Transverse colon (tissue), 4 donors: ENCODE measurements around the gene LENG1. TPM values are rescaled to one million over a fixed set of nuclear protein-coding genes. Genes with fewer than 3 reads are reported as not detected.

Experiments
- DNase-seq: peaks from one replicate; pipeline ENCODE4 v3.0.0-alpha.2; 2019
- H3K27ac ChIP-seq, 4 donors: fragments of 200-600 bp; sonication (generic); 2 replicates each; pipeline ENCODE4 v1.5.1; 2016 to 2018; ENCODE audit warnings: inconsistent platforms in 4 of 4
- H3K27me3 ChIP-seq: fragments of 200-600 bp; sonication (generic); 2 replicates; pipeline ENCODE4 v1.5.1; 2017; ENCODE audit warnings: inconsistent platforms
- H3K36me3 ChIP-seq, 4 donors: fragments of 200-600 bp; sonication (generic); 2 replicates each; pipeline ENCODE4 v1.5.1; 2017 to 2019; ENCODE audit warnings: inconsistent platforms in 4 of 4
- H3K4me1 ChIP-seq, 4 donors: fragments of 200-600 bp; sonication (generic); 2 replicates each; pipeline ENCODE4 v1.5.1; 2017 to 2020; ENCODE audit warnings: inconsistent platforms in 4 of 4
- H3K4me3 ChIP-seq, 4 donors: fragments of 200-600 bp; sonication (generic); 1 replicate in 1 of 4; 2 replicates in 3 of 4; pipeline versions ENCODE4 v1.5.1 to v1.6.1; 2017 to 2019; ENCODE audit warnings: inconsistent platforms in 4 of 4
- H3K9me3 ChIP-seq, 2 donors: fragments of 200-600 bp; sonication (generic); 2 replicates each; pipeline ENCODE4 v1.5.1; 2017 to 2019; ENCODE audit warnings: inconsistent platforms in 2 of 2
- EP300 ChIP-seq: sonication (generic); formaldehyde crosslinking; IDR thresholded peaks from one replicate; pipeline ENCODE4 v1.6.1; 2017; ENCODE audit warnings: antibody characterized with exemption, low read depth
- POLR2A ChIP-seq: fragments of 450-650 bp; IDR thresholded peaks from one replicate; pipeline ENCODE4 v1.6.1; 2016; ENCODE audit warnings: antibody characterized with exemption, mild to moderate bottlenecking, moderate library complexity
- POLR2AphosphoS5 ChIP-seq, 3 donors: sonication (generic); formaldehyde crosslinking; IDR thresholded peaks; one replicate each; pipeline ENCODE4 v1.6.1; 2016; ENCODE audit warnings: antibody characterized with exemption in 3 of 3
- WGBS, 2 donors: methylation state at CpG; one replicate each; pipeline ENCODE4 v1.1.5; 2018; ENCODE audit warnings: low coverage in 1 of 2; 5-methylcytosine and 5-hydroxymethylcytosine counted together
- in situ Hi-C, 4 donors: fragments of 200-750 bp; cut with MboI; loops; one replicate each; pipeline versions ENCODE4 v1.15.0 to v1.15.1; 2017; ENCODE audit warnings: low sequenced_read_pairs in 3 of 4, low pct_ligation_motif_present in 1 of 4, low pct_unique_long_range_greater_than_20kb in 1 of 4
- intact Hi-C: fragments of 100-400 bp; cut with DNase I; formaldehyde crosslinking; loops from one replicate; pipeline ENCODE4 v1.15.1; 2023; ENCODE audit warnings: low total_unique reads
- total RNA-seq, 4 donors: library from RNA; depleted of rRNA; stranded (reverse); fragments of >200 nt; gene quantifications; one replicate each; pipeline ENCODE4 v1.1.0, GENCODE V29; 2016
- TF ChIP-seq, protein P1 (sequence below), 5 experiments: fragments of 200-600 bp in 3 of 5; fragments of 450-650 bp in 2 of 5; sonication (generic) in 3 of 5; IDR thresholded peaks; 1 replicate in 2 of 5; 2 replicates in 3 of 5; pipeline ENCODE4 v1.5.1; 2016 to 2017; ENCODE audit warnings: antibody characterized with exemption in 5 of 5, inconsistent platforms in 3 of 5, mild to moderate bottlenecking in 2 of 5, moderate library complexity in 1 of 5

The LENG1 gene
- total RNA-seq, 4 donors from 2014 or later, result 3.4 to 11.1 (median 5.8) TPM

DNA sequence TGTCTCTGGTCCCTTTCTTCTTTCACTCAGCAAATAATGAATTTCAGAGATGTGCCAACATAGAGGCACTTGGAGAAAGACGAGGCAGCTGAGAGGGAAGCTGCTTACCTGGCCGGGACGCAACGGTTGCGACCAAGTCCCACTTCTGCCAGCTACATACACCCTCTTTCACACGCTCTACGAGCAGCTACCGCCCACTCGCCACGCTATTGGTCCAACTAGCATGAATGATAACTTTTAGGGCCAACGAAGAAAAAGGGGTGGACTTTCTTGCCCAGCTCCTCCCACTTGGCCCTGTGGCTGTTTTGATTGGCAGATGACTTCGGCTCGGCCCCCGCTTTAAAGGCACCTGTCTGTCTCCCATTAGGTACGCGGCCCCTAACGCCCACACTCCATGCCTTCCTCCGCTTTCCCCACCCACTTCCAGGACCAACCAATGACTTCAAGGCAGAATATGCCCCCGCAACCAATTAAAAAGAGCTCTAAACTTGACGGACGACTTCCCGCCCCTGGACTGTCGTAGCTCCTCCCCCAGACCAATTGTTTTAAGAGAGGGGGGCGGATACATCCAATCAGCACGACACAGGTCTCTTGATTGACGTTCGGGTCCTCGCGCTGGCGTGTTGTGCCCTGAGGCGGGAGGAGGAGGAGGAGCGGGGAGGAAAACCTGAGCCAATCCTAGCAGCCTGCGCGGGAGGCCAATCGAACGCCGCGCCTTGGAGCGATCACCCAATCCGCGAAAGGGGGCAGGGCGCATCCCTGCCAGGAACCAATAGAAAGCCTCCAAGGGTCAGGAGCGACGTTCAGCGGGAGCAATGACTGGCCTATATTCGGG, 22.4 kb downstream of the LENG1 start:
- Histone ChIP-seq H3K36me3 (no peaks in the 10 kb centered on the region), H3K4me1 (peaks cover 17 to 42% (median 31%) of the 10 kb centered on the region in 4 donors), H3K4me3 (peak overlapping the region; percentile 1 to 100 (median 100)), H3K9me3 (no peaks in the 10 kb centered on the region), H3K27me3 (no peaks in the 10 kb centered on the region), H3K27ac (peak overlapping the region; percentile 88 to 99 (median 94))
- in situ Hi-C loops, result no loop called here
- DNase-seq, result peak; percentile 99
- 0% methylated on average over 46 of the region's 46 CpGs; no CpG with 5 or more reads in 1 of the 2 donors for WGBS, 2 donors
- intact Hi-C loops, result no loop called here
- TF ChIP-seq POLR2AphosphoS5 (IDR thresholded peaks at IDR 0.05) (peak; percentile 86 to 93 (median 90)), EP300 (no peak), POLR2A (peak; percentile 83)
- TF ChIP-seq, protein P1, sequence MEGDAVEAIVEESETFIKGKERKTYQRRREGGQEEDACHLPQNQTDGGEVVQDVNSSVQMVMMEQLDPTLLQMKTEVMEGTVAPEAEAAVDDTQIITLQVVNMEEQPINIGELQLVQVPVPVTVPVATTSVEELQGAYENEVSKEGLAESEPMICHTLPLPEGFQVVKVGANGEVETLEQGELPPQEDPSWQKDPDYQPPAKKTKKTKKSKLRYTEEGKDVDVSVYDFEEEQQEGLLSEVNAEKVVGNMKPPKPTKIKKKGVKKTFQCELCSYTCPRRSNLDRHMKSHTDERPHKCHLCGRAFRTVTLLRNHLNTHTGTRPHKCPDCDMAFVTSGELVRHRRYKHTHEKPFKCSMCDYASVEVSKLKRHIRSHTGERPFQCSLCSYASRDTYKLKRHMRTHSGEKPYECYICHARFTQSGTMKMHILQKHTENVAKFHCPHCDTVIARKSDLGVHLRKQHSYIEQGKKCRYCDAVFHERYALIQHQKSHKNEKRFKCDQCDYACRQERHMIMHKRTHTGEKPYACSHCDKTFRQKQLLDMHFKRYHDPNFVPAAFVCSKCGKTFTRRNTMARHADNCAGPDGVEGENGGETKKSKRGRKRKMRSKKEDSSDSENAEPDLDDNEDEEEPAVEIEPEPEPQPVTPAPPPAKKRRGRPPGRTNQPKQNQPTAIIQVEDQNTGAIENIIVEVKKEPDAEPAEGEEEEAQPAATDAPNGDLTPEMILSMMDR (IDR thresholded peaks at IDR 0.05), result no peak

DNA sequence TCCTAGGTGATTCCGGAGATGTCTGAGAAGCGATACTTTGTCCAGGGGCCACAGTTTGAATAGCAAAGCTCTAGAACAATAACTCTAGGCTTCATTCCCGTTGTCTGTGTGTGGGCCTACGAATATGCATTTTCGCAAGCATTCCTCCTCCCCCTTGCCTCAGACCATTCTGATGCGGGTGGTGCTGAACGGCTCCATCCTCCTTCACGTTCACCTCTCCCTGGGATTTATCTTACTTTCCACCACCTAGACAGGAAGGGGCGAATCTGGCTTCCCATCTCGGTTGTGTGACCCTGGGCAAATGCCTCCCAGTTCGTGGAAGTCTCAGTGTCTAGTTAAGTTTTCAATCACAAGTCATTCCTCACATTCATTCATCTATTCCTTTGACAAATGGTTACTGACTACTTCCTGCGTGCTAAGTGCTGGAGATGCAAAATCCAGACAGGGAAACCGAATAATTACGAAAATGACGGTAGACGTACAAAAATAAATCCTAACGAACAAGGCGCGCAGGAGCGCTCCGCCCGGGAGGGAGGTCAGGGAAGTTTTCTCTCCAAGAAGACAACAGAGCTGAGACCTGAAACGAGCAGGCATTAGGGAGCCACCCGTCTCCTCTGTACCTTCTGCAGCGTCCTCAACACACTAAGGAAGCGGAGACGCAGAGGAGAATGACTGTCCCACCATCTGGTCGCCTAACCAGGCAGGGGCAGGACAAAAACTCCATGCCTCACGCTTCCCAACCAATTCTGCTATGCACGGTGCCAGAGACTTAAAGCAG, 23.2 kb downstream of the LENG1 start:
- intact Hi-C loops (no loop called here), in situ Hi-C loops (no loop called here)
- no peak for DNase-seq
- WGBS, 2 donors, result 0 to 5% methylated on average over 9 to 30 of the region's 30 CpGs
- H3K4me3 ChIP-seq, result peak overlapping the region; percentile 1 to 56 (median 38)
- H3K9me3 ChIP-seq, result no peaks in the 10 kb centered on the region
- no peaks in the 10 kb centered on the region for H3K36me3 ChIP-seq
- peaks cover 17 to 42% (median 31%) of the 10 kb centered on the region in 4 donors for H3K4me1 ChIP-seq
- H3K27ac ChIP-seq, result peak overlapping the region; percentile 69 to 78 (median 74)
- TF ChIP-seq POLR2A (no peak), POLR2AphosphoS5 (IDR thresholded peaks at IDR 0.05) (no peak), EP300 (no peak)
- TF ChIP-seq, protein P1 (IDR thresholded peaks at IDR 0.05), result no peak
- no peaks in the 10 kb centered on the region for H3K27me3 ChIP-seq

- H3K4me1 ChIP-seq, result peaks cover 11 to 22% (median 19%) of the 10 kb centered on the region in 4 donors
- TF ChIP-seq POLR2AphosphoS5 (IDR thresholded peaks at IDR 0.05), result no peak
- TF ChIP-seq, protein P1 (IDR thresholded peaks at IDR 0.05), result no peak
- TF ChIP-seq POLR2A, result no peak
- TF ChIP-seq EP300, result no peak
- no peaks in the 10 kb centered on the region for H3K9me3 ChIP-seq
- H3K27ac ChIP-seq, result no peak overlapping the region
- H3K27me3 ChIP-seq, result no peaks in the 10 kb centered on the region
- no peak for DNase-seq
- peaks cover 0 to 8% (median 4%) of the 10 kb centered on the region in 4 donors for H3K36me3 ChIP-seq
- in situ Hi-C loops, result no loop called here
- WGBS, 2 donors, result 68 to 83% methylated on average over 1 to 2 of the region's 2 CpGs
- intact Hi-C loops, result no loop called here
- H3K4me3 ChIP-seq, result no peak overlapping the region
Measured at GRCh38 chr19:54133957-54134590, 25.4 kb downstream of the LENG1 start.
